ENCODE data around the gene PCSK2. TPM values are rescaled to one million over a fixed set of nuclear protein-coding genes. Genes with fewer than 3 reads are reported as not detected.
A peak's percentile ranks its signal among the peaks of the same experiment; 100 is the strongest.

Gene PCSK2
- polyA plus RNA-seq, 3 donors, result not detected

GRCh38 chr20:17223553-17223952 is 3.3 kb upstream of the PCSK2 start:
- no peak for DNase-seq
- intact Hi-C loops (cut with micrococcal nuclease), result no loop called here
- TF ChIP-seq CTCF (IDR thresholded peaks at IDR 0.05), result no peak
- H3K4me1 Mint-ChIP-seq, result no peaks in the 10 kb centered on the region
- no peak overlapping the region for H3K27ac ChIP-seq (ENCODE audit: low read depth in 1 of 2, low read length in 2 of 2)
- peaks cover 21 to 42% of the 10 kb centered on the region in 2 donors for H3K27me3 ChIP-seq (ENCODE audit: control insufficient read depth in 2 of 2, insufficient read depth in 2 of 2, low read length in 2 of 2)
- H3K79me2 ChIP-seq (ENCODE audit: insufficient read depth, low read length), result no peaks in the 10 kb centered on the region
- no peak overlapping the region for H3K9ac ChIP-seq (ENCODE audit: insufficient read depth, low read length, poor library complexity, severe bottlenecking)
- 100% methylated on average over 1 of the region's 3 CpGs for WGBS (ENCODE audit: insufficient coverage)
- no peaks in the 10 kb centered on the region for H4K20me1 ChIP-seq (ENCODE audit: insufficient read depth, low read length)
- H2AFZ ChIP-seq (ENCODE audit: insufficient read depth, low read depth, low read length, poor library complexity, severe bottlenecking), result no peak overlapping the region
- peaks cover 0 to 3% of the 10 kb centered on the region in 2 donors for H3K36me3 Mint-ChIP-seq
- H3K9me3 Mint-ChIP-seq, result peaks cover 0 to 22% (median 10%) of the 10 kb centered on the region in 7 donors
- H3K4me3 ChIP-seq (replicated peaks in 1 of 3; ENCODE audit: low read depth in 2 of 3, low read length in 3 of 3), result no peak overlapping the region
- H3K36me3 ChIP-seq (replicated peaks in 1 of 2; ENCODE audit: control insufficient read depth in 1 of 2, insufficient read depth in 2 of 2, low read length in 2 of 2), result no peaks in the 10 kb centered on the region
- H3K27me3 Mint-ChIP-seq (ENCODE audit: low read depth in 3 of 3), result peaks cover 37 to 41% (median 38%) of the 10 kb centered on the region in 3 donors
- H3K27ac Mint-ChIP-seq, result no peak overlapping the region
- H3K9me3 ChIP-seq (replicated peaks in 1 of 2; ENCODE audit: control insufficient read depth in 1 of 2, insufficient read depth in 1 of 2, low read length in 2 of 2), result peaks cover 0 to 21% of the 10 kb centered on the region in 2 donors
- no peaks in the 10 kb centered on the region for H3K4me1 ChIP-seq (ENCODE audit: control insufficient read depth in 1 of 2, insufficient read depth in 2 of 2, low read length in 2 of 2)
- H3K4me2 ChIP-seq (replicated peaks; ENCODE audit: extremely low read depth, low read length, poor library complexity, severe bottlenecking), result no peak overlapping the region
- H3K4me3 Mint-ChIP-seq, result no peak overlapping the region

GRCh38 chr20:17225851-17226409 is 910 bp upstream of the PCSK2 start:
- H3K9me3 ChIP-seq (replicated peaks in 1 of 2; ENCODE audit: control insufficient read depth in 1 of 2, insufficient read depth in 1 of 2, low read length in 2 of 2), result peaks cover 0 to 21% of the 10 kb centered on the region in 2 donors
- peak overlapping the region in 1 of 2 donors; percentile 89 for H3K4me3 Mint-ChIP-seq
- WGBS (ENCODE audit: insufficient coverage), result 4% methylated on average over 34 of the region's 38 CpGs
- H3K4me2 ChIP-seq (replicated peaks; ENCODE audit: extremely low read depth, low read length, poor library complexity, severe bottlenecking), result no peak overlapping the region
- H3K27me3 ChIP-seq (ENCODE audit: control insufficient read depth in 2 of 2, insufficient read depth in 2 of 2, low read length in 2 of 2), result peaks cover 29 to 59% of the 10 kb centered on the region in 2 donors
- no peak overlapping the region for H2AFZ ChIP-seq (ENCODE audit: insufficient read depth, low read depth, low read length, poor library complexity, severe bottlenecking)
- H3K79me2 ChIP-seq (ENCODE audit: insufficient read depth, low read length), result no peaks in the 10 kb centered on the region
- no peak for TF ChIP-seq CTCF (IDR thresholded peaks at IDR 0.05)
- no peak overlapping the region for H3K4me3 ChIP-seq (replicated peaks in 1 of 3; ENCODE audit: low read depth in 2 of 3, low read length in 3 of 3)
- H4K20me1 ChIP-seq (ENCODE audit: insufficient read depth, low read length), result no peaks in the 10 kb centered on the region
- peaks cover 0 to 24% (median 12%) of the 10 kb centered on the region in 7 donors for H3K9me3 Mint-ChIP-seq
- no peak overlapping the region for H3K9ac ChIP-seq (ENCODE audit: insufficient read depth, low read length, poor library complexity, severe bottlenecking)
- no peaks in the 10 kb centered on the region for H3K4me1 Mint-ChIP-seq
- no peaks in the 10 kb centered on the region for H3K4me1 ChIP-seq (ENCODE audit: control insufficient read depth in 1 of 2, insufficient read depth in 2 of 2, low read length in 2 of 2)
- intact Hi-C loops (cut with micrococcal nuclease), result no loop called here
- peaks cover 51 to 53% (median 52%) of the 10 kb centered on the region in 3 donors for H3K27me3 Mint-ChIP-seq (ENCODE audit: low read depth in 3 of 3)
- H3K27ac ChIP-seq (ENCODE audit: low read depth in 1 of 2, low read length in 2 of 2), result no peak overlapping the region
- DNase-seq, result no peak
- H3K36me3 Mint-ChIP-seq, result peaks cover 0 to 3% of the 10 kb centered on the region in 2 donors
- no peak overlapping the region for H3K27ac Mint-ChIP-seq
- H3K36me3 ChIP-seq (replicated peaks in 1 of 2; ENCODE audit: control insufficient read depth in 1 of 2, insufficient read depth in 2 of 2, low read length in 2 of 2), result no peaks in the 10 kb centered on the region

Measured in CD14-positive monocyte (primary cell).